B cell (primary cell): ENCODE measurements around the gene HSPE1. TPM values are rescaled to one million over a fixed set of nuclear protein-coding genes. Genes with fewer than 3 reads are reported as not detected.
A peak's percentile ranks its signal among the peaks of the same experiment; 100 is the strongest.

Experiments used
- ATAC-seq: fragments of 200-7000 bp; cut with Tn5 transposase; one replicate; pipeline ENCODE4 v1.10.0; 2021; ENCODE audit warnings: low read depth, mild to moderate bottlenecking, moderate number of reproducible peaks, moderate library complexity
- CTCF ChIA-PET: fragments of 350-600 bp; sonication (Branson Sonifier 250); formaldehyde crosslinking; loops from one replicate; lab custom pipeline; 2021; ENCODE audit warnings: antibody characterized with exemption, inconsistent platforms; lab: Charles Lee
- POLR2A ChIA-PET: fragments of 350-600 bp; sonication (Branson Sonifier 250); formaldehyde crosslinking; loops from one replicate; lab custom pipeline; 2021; ENCODE audit warnings: antibody characterized with exemption; lab: Charles Lee
- DNase-seq: peaks from one replicate; pipeline ENCODE4 v3.0.0; 2013
- H2AFZ ChIP-seq: 2 replicates; pipeline ENCODE4 v1.6.1; 2012; ENCODE audit warnings: mild to moderate bottlenecking, low read depth, low read length; ENCODE audit not compliant: insufficient read depth, poor library complexity, severe bottlenecking
- H3K27ac ChIP-seq, 2 donors: 1 replicate in 1 of 2; 2 replicates in 1 of 2; pipeline ENCODE4 v1.5.1; 2012 to 2013; ENCODE audit warnings: low read length in 2 of 2, mild to moderate bottlenecking in 2 of 2, moderate library complexity in 1 of 2
- H3K27me3 ChIP-seq, 4 experiments: fragments of 200-600 bp in 1 of 4; sonication (generic) in 1 of 4; replicated peaks in 1 of 4; 1 replicate in 2 of 4; 2 replicates in 2 of 4; pipeline versions ENCODE4 v1.6.1 to v1.7.0; 2013 to 2016; ENCODE audit warnings: low read length in 3 of 4, mild to moderate bottlenecking in 2 of 4, mixed read lengths in 1 of 4, moderate library complexity in 1 of 4; ENCODE audit not compliant: insufficient read depth in 4 of 4, control insufficient read depth in 3 of 4; ENCODE audit errors: control extremely low read depth in 1 of 4
- H3K36me3 ChIP-seq, 2 experiments: replicated peaks in 1 of 2; 1 replicate in 1 of 2; 2 replicates in 1 of 2; pipeline versions ENCODE4 v1.6.1 to v1.7.1; 2013; ENCODE audit warnings: low read length in 1 of 2; ENCODE audit not compliant: insufficient read depth in 2 of 2, control insufficient read depth in 1 of 2; ENCODE audit errors: control extremely low read depth in 1 of 2, extremely low read depth in 1 of 2
- H3K4me1 ChIP-seq, 2 donors: fragments of 200-600 bp in 1 of 2; sonication (generic) in 1 of 2; 1 replicate in 1 of 2; 2 replicates in 1 of 2; pipeline versions ENCODE4 v1.5.1 to v1.6.1; 2013 to 2017; ENCODE audit warnings: low read length in 2 of 2; ENCODE audit not compliant: control insufficient read depth in 2 of 2, insufficient read depth in 2 of 2
- H3K4me2 ChIP-seq: replicated peaks from 2 replicates; pipeline ENCODE3; 2012; ENCODE audit warnings: mild to moderate bottlenecking, low read depth, low read length; ENCODE audit not compliant: poor library complexity, severe bottlenecking
- H3K4me3 ChIP-seq, 5 experiments: fragments of 200-600 bp in 1 of 5; sonication (generic) in 1 of 5; 1 replicate in 3 of 5; 2 replicates in 2 of 5; pipeline versions ENCODE4 v1.5.1 to v1.7.0; 2011 to 2016; ENCODE audit warnings: low read length in 4 of 5, mild to moderate bottlenecking in 4 of 5, low read depth in 2 of 5, control low read depth in 1 of 5, moderate library complexity in 1 of 5; ENCODE audit not compliant: insufficient read depth in 1 of 5; ENCODE audit errors: control extremely low read depth in 1 of 5, extremely low read depth in 1 of 5
- H3K79me2 ChIP-seq: fragments of 200-600 bp; sonication (generic); one replicate; pipeline ENCODE4 v1.6.0; 2016; ENCODE audit warnings: low read length; ENCODE audit not compliant: control insufficient read depth, insufficient read depth
- H3K9ac ChIP-seq: fragments of 200-600 bp; sonication (generic); 2 replicates; pipeline ENCODE4 v1.6.1; 2017; ENCODE audit warnings: mild to moderate bottlenecking, low read length, moderate library complexity
- H3K9me3 ChIP-seq, 3 donors: one replicate each; pipeline versions ENCODE4 v1.6.1 to v1.7.1; 2013; ENCODE audit warnings: low read length in 2 of 3; ENCODE audit not compliant: control insufficient read depth in 2 of 3, insufficient read depth in 1 of 3; ENCODE audit errors: control extremely low read depth in 1 of 3
- H4K20me1 ChIP-seq: 2 replicates; pipeline ENCODE4 v1.6.0; 2012; ENCODE audit warnings: mild to moderate bottlenecking, low read length; ENCODE audit not compliant: insufficient read depth, control insufficient read depth, poor library complexity, severe bottlenecking
- H3K27ac Mint-ChIP-seq: one replicate; pipeline ENCODE4 v1.8.0; 2021; ENCODE audit warnings: mixed read lengths
- H3K27me3 Mint-ChIP-seq: one replicate; pipeline ENCODE4 v1.8.0; 2021; ENCODE audit warnings: mixed read lengths
- H3K4me1 Mint-ChIP-seq: one replicate; pipeline ENCODE4 v1.8.0; 2021; ENCODE audit warnings: mixed read lengths
- H3K4me3 Mint-ChIP-seq: one replicate; pipeline ENCODE4 v1.8.0; 2021; ENCODE audit warnings: mixed read lengths
- H3K9me3 Mint-ChIP-seq: one replicate; pipeline ENCODE4 v1.8.0; 2022; ENCODE audit warnings: mixed read lengths; ENCODE audit not compliant: insufficient read depth
- CTCF ChIP-seq: fragments of 200-600 bp; IDR thresholded peaks from one replicate; pipeline ENCODE4 v1.8.0; 2022; ENCODE audit warnings: antibody characterized with exemption, mild to moderate bottlenecking
- EZH2 ChIP-seq: IDR thresholded peaks from 2 replicates; pipeline ENCODE4 v1.6.1; 2012; ENCODE audit warnings: borderline replicate concordance, low read depth, mild to moderate bottlenecking, moderate library complexity, low read length; ENCODE audit not compliant: insufficient read depth, poor library complexity, severe bottlenecking
- WGBS: methylation state at CpG from one replicate; pipeline ENCODE4 v1.1.5; 2013; ENCODE audit warnings: missing lambda C conversion rate; ENCODE audit not compliant: insufficient coverage; 5-methylcytosine and 5-hydroxymethylcytosine counted together
- intact Hi-C: fragments of 100-400 bp; cut with micrococcal nuclease; formaldehyde crosslinking; loops from one replicate; pipeline ENCODE4 v1.10.0; 2022
- polyA plus RNA-seq: library from polyadenylated mRNA; depleted of rRNA; stranded (reverse); fragments of >200 nt; gene quantifications from 2 replicates; pipeline ENCODE4 v1.2.3, GENCODE V29; 2012
- total RNA-seq, 2 donors: library from RNA; stranded (reverse); fragments of 120-200 nt in 1 of 2; gene quantifications; 1 replicate in 1 of 2; 2 replicates in 1 of 2; pipeline versions ENCODE4 v1.2.3 to v1.2.4, GENCODE V29; 2013 to 2022

The HSPE1 gene
- total and polyA plus RNA-seq, 2 donors (not counting 1 experiment from before 2014, with no cell fraction given), result 46.2 to 49.8 TPM

- ATAC-seq, result no peak
- POLR2A ChIA-PET, result interaction anchor here (0.6 to 3.3 kb wide), 2 partner anchors 13 to 17 kb away, joined by 5 to 62 read pairs; partner anchors contain the start of genes HSPD1 and HSPE1
- Mint-ChIP-seq H3K27ac (peak overlapping the region; percentile 91), H3K27me3 (no peaks in the 10 kb centered on the region), H3K9me3 (peaks cover 7% of the 10 kb centered on the region), H3K4me1 (peaks cover 47% of the 10 kb centered on the region), H3K4me3 (peak overlapping the region; percentile 97)
- Histone ChIP-seq H3K4me1 (peaks cover 10 to 17% of the 10 kb centered on the region in 2 donors), H2AFZ (peak overlapping the region; percentile 89), H3K4me2 (peak overlapping the region; percentile 80), H4K20me1 (no peaks in the 10 kb centered on the region), H3K79me2 (peaks cover 97% of the 10 kb centered on the region), H3K4me3 (peak overlapping the region in 2 of 5 experiments; percentile 85 to 90), H3K9me3 (peaks cover 0 to 9% (median 0%) of the 10 kb centered on the region in 3 donors), H3K9ac (peak overlapping the region; percentile 90), H3K27ac (peak overlapping the region in 1 of 2 donors; percentile 92), H3K27me3 (no peaks in the 10 kb centered on the region), H3K36me3 (peaks cover 2% of the 10 kb centered on the region in 2 experiments)
- intact Hi-C loops, result loop anchor here (2.0 to 10.0 kb wide), 2 partner anchors 190 to 1342 kb away; partner anchors contain the start of gene STK17B
- WGBS, result no CpG with 5 or more reads among the region's 2 CpGs
- no peak for DNase-seq
- TF ChIP-seq CTCF (no peak), EZH2 (no peak)
- CTCF ChIA-PET, result interaction anchor here (1.4 kb wide), 1 partner anchor 15 kb away, joined by 5 read pairs; no protein-coding TSS in a partner anchor
Measured at GRCh38 chr2:197517150-197517549, 17.0 kb downstream of the HSPE1 start.

DNA sequence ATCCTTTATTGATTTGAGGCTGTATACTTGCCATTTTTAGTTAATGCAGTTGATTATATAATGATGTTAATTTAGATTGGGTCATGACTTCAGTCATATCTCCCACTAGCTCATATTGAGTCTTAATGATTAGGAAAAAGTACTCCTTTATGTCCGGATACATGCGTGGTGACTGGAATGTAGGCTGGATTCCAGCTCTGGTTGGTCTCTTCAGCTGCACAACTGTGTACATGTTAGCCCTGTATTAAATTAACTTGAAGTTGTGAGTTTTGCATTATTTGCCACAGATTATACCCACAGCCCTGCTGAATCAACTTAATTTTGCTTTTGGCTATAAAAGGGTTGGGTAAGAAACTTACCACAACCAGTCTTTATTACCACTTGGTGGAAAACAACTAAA, 38.2 kb downstream of the HSPE1 start:
- no peak overlapping the region for H3K27ac ChIP-seq
- DNase-seq (no peak), ATAC-seq (no peak)
- no peak overlapping the region for H3K4me2 ChIP-seq
- intact Hi-C loops, result no loop called here
- Mint-ChIP-seq H3K27ac (no peak overlapping the region), H3K4me3 (no peak overlapping the region), H3K27me3 (no peaks in the 10 kb centered on the region), H3K9me3 (no peaks in the 10 kb centered on the region), H3K4me1 (peaks cover 11% of the 10 kb centered on the region)
- H3K9me3 ChIP-seq, result no peaks in the 10 kb centered on the region
- no peaks in the 10 kb centered on the region for H3K4me1 ChIP-seq
- CTCF ChIA-PET, result no interaction called here
- no peaks in the 10 kb centered on the region for H3K27me3 ChIP-seq
- TF ChIP-seq EZH2 (no peak), CTCF (no peak)
- WGBS, result no CpG with 5 or more reads among the region's 2 CpGs
- no peak overlapping the region for H3K4me3 ChIP-seq
- peaks cover 3 to 52% of the 10 kb centered on the region in 2 experiments for H3K36me3 ChIP-seq
- H3K79me2 ChIP-seq, result peaks cover 75% of the 10 kb centered on the region
- no peak overlapping the region for H2AFZ ChIP-seq
- POLR2A ChIA-PET, result no interaction called here
- H3K9ac ChIP-seq, result no peak overlapping the region
- peaks cover 39% of the 10 kb centered on the region for H4K20me1 ChIP-seq
